Right atrium auricular region (tissue), 2 donors: ENCODE results near the gene PSMD5. TPM values are rescaled to one million over a fixed set of nuclear protein-coding genes. Genes with fewer than 3 reads are reported as not detected.

Source experiments
- DNase-seq: peaks from one replicate; pipeline ENCODE4 v3.0.0-alpha.2; 2019; ENCODE audit warnings: low spot score
- H3K27ac ChIP-seq, 2 donors: fragments of 200-600 bp; sonication (generic); 1 replicate in 1 of 2; 2 replicates in 1 of 2; pipeline ENCODE4 v1.5.1; 2016 to 2019
- H3K27me3 ChIP-seq, 2 donors: fragments of 200-600 bp; sonication (generic); one replicate each; pipeline versions ENCODE4 v1.5.1 to v1.6.0; 2017 to 2019
- H3K36me3 ChIP-seq: fragments of 200-600 bp; sonication (generic); one replicate; pipeline ENCODE4 v1.5.1; 2016
- H3K4me1 ChIP-seq, 2 donors: fragments of 200-600 bp; sonication (generic); one replicate each; pipeline versions ENCODE4 v1.5.1 to v1.6.0; 2017 to 2019
- H3K4me3 ChIP-seq, 2 donors: fragments of 200-600 bp; sonication (generic); 1 replicate in 1 of 2; 2 replicates in 1 of 2; pipeline ENCODE4 v1.5.1; 2017 to 2019; ENCODE audit warnings: mild to moderate bottlenecking in 1 of 2, moderate library complexity in 1 of 2
- H3K9me3 ChIP-seq, 2 donors: fragments of 200-600 bp; sonication (generic); one replicate each; pipeline ENCODE4 v1.5.1; 2019
- total RNA-seq, 2 donors: library from RNA; depleted of rRNA; stranded (reverse); fragments of >200 nt; gene quantifications; one replicate each; pipeline ENCODE4 v1.1.0, GENCODE V29; 2016
- TF ChIP-seq, protein P1 (sequence below), 2 donors: fragments of 200-600 bp; sonication (generic); IDR thresholded peaks; one replicate each; pipeline ENCODE4 v1.5.1; 2019; ENCODE audit warnings: antibody characterized with exemption in 2 of 2

The PSMD5 gene
- total RNA-seq, 2 donors from 2014 or later: 12.8 to 13.9 TPM

DNA sequence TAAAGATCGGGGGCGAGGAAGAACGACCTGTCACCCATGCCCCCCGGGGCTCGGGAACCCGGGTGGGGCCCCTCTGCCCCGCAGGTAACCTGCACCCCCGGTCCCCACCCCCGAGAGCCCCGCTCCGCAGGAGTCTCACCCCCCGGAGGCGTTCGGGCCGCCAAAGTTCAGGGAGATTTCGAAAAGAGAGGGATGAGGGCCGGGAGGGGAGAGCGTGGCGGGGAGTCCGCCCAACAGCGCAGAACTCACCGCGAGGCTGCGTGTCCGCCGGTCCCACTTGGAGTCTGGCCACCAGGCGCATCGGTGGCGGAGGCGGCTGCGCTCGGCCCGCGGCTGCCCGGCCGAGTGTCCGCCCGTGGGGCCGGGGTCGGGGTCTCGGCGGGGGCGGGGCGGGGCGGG, 34.1 kb upstream of the PSMD5 start, which contains the start of gene PHF19:
PHF19 (minus strand) TSS at position 347 of the 399 bp plus-strand sequence. CDS start 2,447 bp downstream, outside the sequence.
- TF ChIP-seq, protein P1, sequence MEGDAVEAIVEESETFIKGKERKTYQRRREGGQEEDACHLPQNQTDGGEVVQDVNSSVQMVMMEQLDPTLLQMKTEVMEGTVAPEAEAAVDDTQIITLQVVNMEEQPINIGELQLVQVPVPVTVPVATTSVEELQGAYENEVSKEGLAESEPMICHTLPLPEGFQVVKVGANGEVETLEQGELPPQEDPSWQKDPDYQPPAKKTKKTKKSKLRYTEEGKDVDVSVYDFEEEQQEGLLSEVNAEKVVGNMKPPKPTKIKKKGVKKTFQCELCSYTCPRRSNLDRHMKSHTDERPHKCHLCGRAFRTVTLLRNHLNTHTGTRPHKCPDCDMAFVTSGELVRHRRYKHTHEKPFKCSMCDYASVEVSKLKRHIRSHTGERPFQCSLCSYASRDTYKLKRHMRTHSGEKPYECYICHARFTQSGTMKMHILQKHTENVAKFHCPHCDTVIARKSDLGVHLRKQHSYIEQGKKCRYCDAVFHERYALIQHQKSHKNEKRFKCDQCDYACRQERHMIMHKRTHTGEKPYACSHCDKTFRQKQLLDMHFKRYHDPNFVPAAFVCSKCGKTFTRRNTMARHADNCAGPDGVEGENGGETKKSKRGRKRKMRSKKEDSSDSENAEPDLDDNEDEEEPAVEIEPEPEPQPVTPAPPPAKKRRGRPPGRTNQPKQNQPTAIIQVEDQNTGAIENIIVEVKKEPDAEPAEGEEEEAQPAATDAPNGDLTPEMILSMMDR (IDR thresholded peaks at IDR 0.05): no peak
- peak within 1 kb of the TSS; percentile 59 to 70 for H3K4me3 ChIP-seq
- H3K4me1 ChIP-seq: peaks cover 0 to 15% of the 10 kb centered on the region in 2 donors
- no peaks in the 10 kb centered on the region for H3K9me3 ChIP-seq
- peak within 1 kb of the TSS; percentile 89 to 94 for H3K27ac ChIP-seq
- no peaks in the 10 kb centered on the region for H3K27me3 ChIP-seq
- H3K36me3 ChIP-seq: no peaks in the 10 kb centered on the region
- DNase-seq: no peak

- Histone ChIP-seq H3K36me3 (no peaks in the 10 kb centered on the region), H3K27ac (peak overlapping the region; percentile 89 to 94), H3K9me3 (no peaks in the 10 kb centered on the region), H3K4me1 (peaks cover 0 to 15% of the 10 kb centered on the region in 2 donors), H3K4me3 (peak overlapping the region; percentile 59 to 70), H3K27me3 (no peaks in the 10 kb centered on the region)
- peak; percentile 92 for DNase-seq
- TF ChIP-seq, protein P1 (IDR thresholded peaks at IDR 0.05): peak in 1 of 2 donors; percentile 31
These were observed 33.5 kb upstream of the PSMD5 start for GRCh38 chr9:120875954-120876841.

DNA sequence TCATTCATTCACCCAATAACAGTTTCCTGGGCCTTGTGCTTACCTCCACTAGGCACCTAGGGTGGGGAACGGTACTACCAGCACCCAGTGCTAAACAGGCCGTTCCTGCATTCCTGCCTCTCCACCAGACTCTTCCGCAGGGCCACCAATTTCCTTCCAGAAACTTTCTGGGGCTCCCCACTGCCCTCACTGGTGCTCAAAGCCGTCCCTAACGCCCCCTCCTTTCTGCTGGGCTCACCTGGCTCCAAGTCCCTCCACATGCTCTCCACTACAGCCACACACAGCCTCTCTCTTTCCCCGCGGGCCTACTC, 32.9 kb upstream of the PSMD5 start:
- TF ChIP-seq, protein P1 (IDR thresholded peaks at IDR 0.05): no peak

GRCh38 chr9:120875195-120875565, 32.5 kb upstream of the PSMD5 start:
- Histone ChIP-seq H3K4me3 (no peak overlapping the region), H3K4me1 (peaks cover 0 to 15% of the 10 kb centered on the region in 2 donors), H3K27ac (peak overlapping the region; percentile 89 to 94), H3K27me3 (no peaks in the 10 kb centered on the region), H3K36me3 (no peaks in the 10 kb centered on the region), H3K9me3 (no peaks in the 10 kb centered on the region)
- TF ChIP-seq, protein P1 (IDR thresholded peaks at IDR 0.05): no peak
- DNase-seq: no peak

More for the DNA sequence above, 32.9 kb upstream of the PSMD5 start:
- Histone ChIP-seq H3K9me3 (no peaks in the 10 kb centered on the region), H3K27ac (peak overlapping the region; percentile 89 to 94), H3K27me3 (no peaks in the 10 kb centered on the region), H3K4me1 (peaks cover 0 to 15% of the 10 kb centered on the region in 2 donors), H3K4me3 (peak overlapping the region in 1 of 2 donors; percentile 70), H3K36me3 (no peaks in the 10 kb centered on the region)
- no peak for DNase-seq

- H3K27ac ChIP-seq: no peak overlapping the region
- no peak overlapping the region for H3K4me3 ChIP-seq
- no peaks in the 10 kb centered on the region for H3K36me3 ChIP-seq
- peaks cover 0 to 19% of the 10 kb centered on the region in 2 donors for H3K4me1 ChIP-seq
- TF ChIP-seq, protein P1 (IDR thresholded peaks at IDR 0.05): no peak
- no peaks in the 10 kb centered on the region for H3K27me3 ChIP-seq
- DNase-seq: no peak
- no peaks in the 10 kb centered on the region for H3K9me3 ChIP-seq
These were observed 31.8 kb upstream of the PSMD5 start for GRCh38 chr9:120874226-120875194.
